Nephron (organoid): Measurements from ENCODE around the gene KRT74.

ENCODE experiments used
- H3K27ac Mint-ChIP-seq, 3 experiments: 2 replicates each; pipeline ENCODE4 v1.8.0; 2020; ENCODE audit warnings: mixed read lengths in 3 of 3, mild to moderate bottlenecking in 2 of 3, moderate library complexity in 1 of 3
- H3K27me3 Mint-ChIP-seq: 2 replicates; pipeline ENCODE4 v1.8.0; 2021; ENCODE audit warnings: low read depth, mild to moderate bottlenecking, moderate library complexity, mixed read lengths
- H3K36me3 Mint-ChIP-seq: 2 replicates; pipeline ENCODE4 v1.8.0; 2020; ENCODE audit warnings: low read depth, mixed read lengths
- H3K4me1 Mint-ChIP-seq: 2 replicates; pipeline ENCODE4 v1.8.0; 2020; ENCODE audit warnings: mixed read lengths
- H3K4me3 Mint-ChIP-seq, 3 experiments: 2 replicates each; pipeline ENCODE4 v1.8.0; 2020; ENCODE audit warnings: mild to moderate bottlenecking in 3 of 3, mixed read lengths in 3 of 3, moderate library complexity in 2 of 3
- H3K9me3 Mint-ChIP-seq: 2 replicates; pipeline ENCODE4 v1.8.0; 2020; ENCODE audit warnings: mixed read lengths
- CTCF ChIP-seq, 3 experiments: fragments of 200-600 bp; sonication (generic); IDR thresholded peaks; one replicate each; pipeline ENCODE4 v1.5.0; 2021; ENCODE audit warnings: antibody characterized with exemption in 3 of 3; ENCODE audit not compliant: unreplicated experiment in 3 of 3

The KRT74 gene

GRCh38 chr12:52611080-52611468, 37.4 kb upstream of the KRT74 start:
- TF ChIP-seq CTCF (IDR thresholded peaks at IDR 0.05; ENCODE audit: unreplicated experiment in 3 of 3), result no peak
- Mint-ChIP-seq H3K27ac (no peak overlapping the region), H3K9me3 (no peaks in the 10 kb centered on the region), H3K4me1 (no peaks in the 10 kb centered on the region), H3K36me3 (no peaks in the 10 kb centered on the region), H3K27me3 (peaks cover 67% of the 10 kb centered on the region), H3K4me3 (no peak overlapping the region)

DNA sequence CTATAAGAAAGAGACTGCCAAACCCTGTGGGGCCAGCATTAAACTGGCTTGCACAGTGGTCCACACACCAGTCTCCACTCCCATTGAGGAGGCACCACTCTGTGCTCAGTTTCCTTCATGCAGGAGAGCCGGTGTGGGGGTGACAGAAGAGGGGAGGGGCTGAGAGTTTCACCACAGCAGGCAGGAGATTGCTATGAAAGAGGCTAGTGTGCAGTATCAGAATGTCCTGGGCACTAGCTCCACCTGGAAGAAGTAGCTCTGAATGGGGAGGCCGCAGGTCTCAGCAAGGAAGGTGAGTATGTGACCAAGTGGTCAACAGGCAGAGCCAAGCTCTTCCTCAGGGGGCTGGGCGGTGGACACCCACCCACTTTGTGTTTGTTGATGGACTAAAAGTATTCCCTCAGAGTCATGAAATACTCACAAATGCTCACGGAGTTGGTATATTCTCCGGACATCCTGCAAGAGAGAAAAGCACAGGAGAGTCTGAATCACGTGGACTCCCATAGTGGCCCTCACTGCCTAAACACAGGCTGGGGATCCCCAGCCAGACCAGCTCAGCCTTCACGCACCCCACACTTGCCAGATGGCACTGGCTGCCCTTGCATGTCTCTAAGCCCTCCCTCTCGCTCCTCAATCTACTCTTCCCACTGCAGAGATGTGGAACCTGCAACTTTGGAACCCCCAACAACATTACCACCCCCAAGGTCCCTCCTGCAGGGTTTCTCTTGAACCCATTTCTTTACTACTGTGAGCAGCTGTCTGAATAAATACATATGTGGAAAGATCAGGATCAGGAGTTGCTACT, 35.4 kb upstream of the KRT74 start:
- TF ChIP-seq CTCF (IDR thresholded peaks at IDR 0.05; ENCODE audit: unreplicated experiment in 3 of 3), result no peak
- Mint-ChIP-seq H3K36me3 (no peaks in the 10 kb centered on the region), H3K27ac (no peak overlapping the region), H3K4me3 (no peak overlapping the region), H3K9me3 (no peaks in the 10 kb centered on the region), H3K4me1 (no peaks in the 10 kb centered on the region), H3K27me3 (peaks cover 63% of the 10 kb centered on the region)

GRCh38 chr12:52608161-52608560, 34.5 kb upstream of the KRT74 start:
- Mint-ChIP-seq H3K4me3 (no peak overlapping the region), H3K4me1 (no peaks in the 10 kb centered on the region), H3K36me3 (no peaks in the 10 kb centered on the region), H3K27me3 (peaks cover 62% of the 10 kb centered on the region), H3K27ac (no peak overlapping the region), H3K9me3 (no peaks in the 10 kb centered on the region)
- TF ChIP-seq CTCF (IDR thresholded peaks at IDR 0.05; ENCODE audit: unreplicated experiment in 3 of 3), result no peak

GRCh38 chr12:52607314-52607713, 33.7 kb upstream of the KRT74 start:
- Mint-ChIP-seq H3K27me3 (peaks cover 58% of the 10 kb centered on the region), H3K27ac (no peak overlapping the region), H3K4me3 (no peak overlapping the region), H3K36me3 (no peaks in the 10 kb centered on the region), H3K4me1 (no peaks in the 10 kb centered on the region), H3K9me3 (no peaks in the 10 kb centered on the region)
- no peak for TF ChIP-seq CTCF (IDR thresholded peaks at IDR 0.05; ENCODE audit: unreplicated experiment in 3 of 3)

DNA sequence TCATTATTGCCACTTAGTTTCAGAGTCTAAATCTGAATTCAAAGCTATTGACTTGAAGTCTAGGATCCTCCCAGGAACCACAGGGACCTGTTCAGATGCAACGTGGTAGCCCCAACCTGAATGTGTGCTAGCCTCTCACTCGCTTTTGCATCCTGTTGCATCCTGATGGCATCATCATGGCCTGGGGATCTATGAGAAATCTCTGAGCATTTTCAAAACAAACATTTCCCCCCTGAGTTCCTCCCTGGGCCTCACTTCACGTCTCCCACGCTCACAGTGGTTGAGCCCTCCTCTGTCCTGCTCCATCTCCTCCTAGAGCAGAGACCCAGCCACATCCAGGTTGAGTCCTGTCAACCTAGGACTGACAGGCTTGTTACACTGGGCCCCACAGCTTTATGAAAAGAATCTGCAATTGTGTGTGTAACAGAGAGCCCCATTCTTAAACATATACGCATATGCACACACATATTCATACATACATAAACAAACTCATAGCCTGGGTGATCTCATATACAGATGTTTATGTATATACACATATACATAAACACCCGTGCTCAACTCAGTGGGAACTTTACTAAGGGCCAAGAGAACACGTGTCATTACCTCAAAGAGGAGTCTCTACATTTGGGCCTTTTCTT, 33.1 kb upstream of the KRT74 start:
- no peaks in the 10 kb centered on the region for H3K36me3 Mint-ChIP-seq
- peaks cover 59% of the 10 kb centered on the region for H3K27me3 Mint-ChIP-seq
- TF ChIP-seq CTCF (IDR thresholded peaks at IDR 0.05; ENCODE audit: unreplicated experiment in 3 of 3), result no peak
- no peak overlapping the region for H3K4me3 Mint-ChIP-seq
- H3K27ac Mint-ChIP-seq, result no peak overlapping the region
- H3K4me1 Mint-ChIP-seq, result no peaks in the 10 kb centered on the region
- H3K9me3 Mint-ChIP-seq, result no peaks in the 10 kb centered on the region

GRCh38 chr12:52606096-52606495, 32.5 kb upstream of the KRT74 start:
- H3K4me3 Mint-ChIP-seq, result no peak overlapping the region
- TF ChIP-seq CTCF (IDR thresholded peaks at IDR 0.05; ENCODE audit: unreplicated experiment in 3 of 3), result no peak

More at GRCh38 chr12:52606096-52606495, 32.5 kb upstream of the KRT74 start:
- H3K4me1 Mint-ChIP-seq, result no peaks in the 10 kb centered on the region
- peaks cover 55% of the 10 kb centered on the region for H3K27me3 Mint-ChIP-seq
- no peaks in the 10 kb centered on the region for H3K9me3 Mint-ChIP-seq
- H3K27ac Mint-ChIP-seq, result no peak overlapping the region
- no peaks in the 10 kb centered on the region for H3K36me3 Mint-ChIP-seq
